HG03565 (cell line): ENCODE results near the gene GREB1.
"Not testable (repeated sequence)": the region's sequence is repeated elsewhere in the genome, so short reads cannot be mapped to it uniquely, and the experiment has no call there.

Experiments
- ATAC-seq: cut with Tn5 transposase; IDR thresholded peaks from one replicate; pipeline ENCODE4 v1.9.1; 2021; ENCODE audit warnings: mild to moderate bottlenecking, moderate library complexity; ENCODE audit not compliant: unreplicated experiment

The GREB1 gene

DNA sequence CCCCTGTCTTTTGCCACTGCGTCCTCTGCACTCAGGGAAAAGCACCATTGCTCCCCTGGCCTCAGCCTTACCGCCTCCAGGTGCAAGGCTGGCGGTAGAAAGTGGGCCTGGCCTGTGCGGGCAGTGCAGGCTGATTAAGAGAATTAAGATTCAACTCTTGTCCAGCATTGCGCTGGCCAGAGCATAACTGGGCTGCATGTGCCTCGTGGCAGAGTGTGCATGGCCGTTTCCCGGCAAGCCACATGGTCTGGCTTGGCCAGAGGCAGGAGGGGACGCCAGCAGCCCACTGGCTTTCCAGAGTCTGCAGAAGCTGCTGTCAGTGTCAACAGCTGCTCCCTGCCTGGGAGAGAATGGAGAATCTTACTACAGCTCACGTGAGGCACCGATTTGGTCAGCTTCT, 123.8 kb downstream of the GREB1 start:
- no peak for ATAC-seq

DNA sequence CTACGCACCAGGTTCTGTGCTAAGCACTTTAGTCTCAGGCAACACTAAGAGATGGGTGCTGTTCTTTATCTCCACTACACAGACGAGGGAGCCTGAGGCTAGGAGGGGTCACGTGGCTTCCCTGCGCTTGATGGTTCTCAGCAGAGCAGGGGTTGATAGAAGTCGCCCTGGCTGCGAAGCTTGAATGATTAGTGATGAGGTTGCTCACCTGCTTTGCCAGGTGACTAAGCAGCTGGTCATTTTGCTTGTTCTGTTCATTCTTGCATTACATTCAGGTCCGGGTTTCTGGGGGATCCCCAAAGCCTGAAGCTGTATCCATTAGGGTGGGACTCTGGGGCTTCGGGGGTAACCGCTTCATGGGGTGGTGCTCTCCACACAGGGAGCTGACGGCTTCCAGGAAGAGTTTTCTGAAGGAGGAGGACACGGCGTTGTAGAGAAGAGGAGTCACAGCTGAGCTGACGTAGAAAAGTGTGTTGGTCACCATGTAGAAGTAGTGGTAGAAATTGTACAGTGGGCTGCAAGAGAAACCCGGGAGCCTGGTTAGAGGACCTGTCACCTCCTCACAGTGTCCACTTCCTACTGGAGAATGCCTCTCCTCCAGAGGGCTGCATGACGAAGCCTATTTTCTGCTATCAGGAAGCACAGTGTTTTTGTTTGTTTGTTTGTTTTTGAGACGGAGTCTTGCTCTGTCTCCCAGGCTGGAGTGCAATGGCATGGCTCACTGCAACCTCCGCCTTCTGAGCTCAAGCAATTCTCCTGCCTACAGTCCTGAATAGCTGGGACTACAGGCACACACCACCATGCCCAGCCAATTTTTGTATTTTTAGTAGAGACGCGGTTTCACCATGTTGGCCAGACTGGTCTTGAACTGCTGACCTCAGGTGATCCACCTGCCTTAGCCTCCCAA, 124.6 kb downstream of the GREB1 start:
- no peak for ATAC-seq

DNA sequence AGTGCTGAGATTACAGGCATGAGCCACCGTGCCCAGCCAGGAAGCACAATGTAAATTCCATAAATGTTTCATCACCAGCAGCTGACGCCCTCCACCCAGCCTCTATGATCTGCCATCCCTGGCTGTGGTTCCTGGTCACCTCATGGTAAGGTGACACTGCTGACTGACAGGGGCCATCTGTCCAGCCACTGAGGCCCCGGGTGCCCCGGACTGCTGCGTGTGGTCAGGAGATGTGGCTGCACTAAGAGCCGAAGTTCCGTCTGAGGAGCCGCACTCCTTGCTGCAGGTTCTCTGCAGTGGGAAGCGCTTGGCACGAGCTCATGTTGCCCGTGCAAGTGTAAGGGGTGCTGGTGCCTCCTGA, 125.2 kb downstream of the GREB1 start:
- ATAC-seq: no peak

DNA sequence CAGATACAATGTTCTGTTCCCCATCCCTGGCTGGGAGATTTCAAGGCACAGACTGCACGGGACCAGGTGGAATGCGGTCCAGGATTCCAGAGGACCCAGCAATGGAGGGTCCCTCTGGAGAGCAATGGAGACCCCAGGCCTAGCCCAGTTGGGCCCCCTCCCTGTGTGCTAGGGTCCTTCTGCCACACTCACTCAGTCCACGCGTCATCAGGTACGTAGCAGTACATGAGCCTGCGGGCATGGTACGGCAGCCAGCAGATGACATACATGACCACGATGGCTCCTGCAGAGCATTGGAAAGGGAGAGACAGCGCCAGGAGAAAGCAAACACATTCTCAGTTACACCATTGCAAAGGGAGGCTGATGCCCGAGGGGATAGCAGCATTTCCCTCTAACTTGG, 126.0 kb downstream of the GREB1 start:
- ATAC-seq: no peak

DNA sequence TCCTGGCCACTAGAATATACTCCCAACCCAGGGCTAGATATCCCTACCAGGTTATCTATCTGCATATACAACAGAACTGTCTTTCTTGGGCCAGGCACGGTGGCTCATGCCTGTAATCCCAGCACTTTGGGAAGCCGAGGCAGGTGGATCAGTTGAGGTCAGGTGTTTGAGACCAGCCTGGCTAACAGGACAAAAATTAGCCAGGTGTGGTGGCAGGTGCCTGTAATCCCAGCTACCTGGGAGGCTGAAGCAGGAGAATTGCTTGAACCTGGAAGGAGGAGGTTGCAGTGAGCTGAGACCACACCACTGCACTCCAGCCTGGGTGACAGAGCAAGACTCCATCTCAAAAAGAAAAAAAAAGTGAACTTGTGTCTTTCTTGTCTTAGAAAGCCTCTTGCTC, 126.6 kb downstream of the GREB1 start:
- ATAC-seq: not testable (repeated sequence)

DNA sequence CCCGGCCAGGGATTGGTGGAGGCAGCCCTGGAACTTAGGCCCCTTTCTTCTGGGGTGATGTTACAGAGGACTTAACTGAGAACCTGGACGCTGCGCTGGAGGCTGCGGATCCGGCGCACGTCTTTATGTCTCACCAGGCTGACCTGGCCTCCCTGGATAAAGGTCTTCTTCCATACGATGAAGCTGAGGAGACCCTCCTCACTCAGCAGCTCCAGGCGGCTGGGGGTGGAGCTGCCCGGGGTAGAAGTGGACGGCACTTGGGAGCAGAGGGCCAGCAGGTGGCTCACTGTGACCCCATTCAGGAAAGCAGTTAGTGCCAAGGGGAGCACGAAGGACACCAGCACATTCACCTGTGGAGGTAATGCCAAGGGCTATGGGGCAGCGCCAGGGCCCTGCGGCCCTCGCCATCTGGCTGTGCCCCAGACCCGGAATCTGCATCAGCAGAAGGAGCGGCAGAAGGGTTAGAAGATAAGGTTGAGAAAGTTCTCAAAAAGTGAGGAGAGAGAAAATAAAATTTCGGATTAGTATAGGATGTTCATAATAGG, 128.1 kb downstream of the GREB1 start:
- ATAC-seq: no peak

DNA sequence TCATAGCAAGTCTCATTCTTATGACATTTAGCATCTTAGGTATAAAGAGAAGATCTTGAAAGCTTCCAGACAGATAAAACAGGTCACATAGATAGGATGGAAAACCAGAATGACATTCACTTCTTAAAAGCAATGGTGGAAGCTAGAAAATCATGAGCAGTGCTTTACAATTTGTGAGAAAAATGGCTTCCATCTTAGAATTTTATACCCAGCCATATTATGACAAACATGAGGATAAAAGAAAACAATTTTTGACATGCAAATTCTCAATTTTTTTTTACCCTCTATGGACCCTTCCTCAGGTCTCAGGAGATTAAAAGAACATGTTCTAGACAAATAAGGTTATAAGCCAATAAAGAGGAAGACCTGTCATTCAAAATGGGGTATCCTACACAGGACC, 129.0 kb downstream of the GREB1 start:
- no peak for ATAC-seq

DNA sequence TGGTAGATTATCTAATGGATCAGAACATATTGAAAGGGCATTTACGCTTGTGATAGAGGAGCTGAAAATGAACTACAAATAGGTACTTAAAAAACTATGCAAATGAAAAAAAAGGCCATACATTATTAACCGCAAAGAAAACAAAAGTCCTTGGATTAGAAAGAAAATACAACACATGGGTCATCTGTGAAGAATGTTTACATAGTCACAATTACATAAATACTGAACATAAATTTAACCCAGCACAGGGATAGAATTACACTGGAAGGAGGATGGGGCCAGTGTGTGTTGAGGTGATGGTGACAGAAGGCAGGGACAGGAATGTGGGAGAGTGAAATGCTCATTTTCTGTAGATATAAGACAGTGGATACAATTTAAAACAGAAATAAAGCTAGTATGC, 129.6 kb downstream of the GREB1 start:
- no peak for ATAC-seq

DNA sequence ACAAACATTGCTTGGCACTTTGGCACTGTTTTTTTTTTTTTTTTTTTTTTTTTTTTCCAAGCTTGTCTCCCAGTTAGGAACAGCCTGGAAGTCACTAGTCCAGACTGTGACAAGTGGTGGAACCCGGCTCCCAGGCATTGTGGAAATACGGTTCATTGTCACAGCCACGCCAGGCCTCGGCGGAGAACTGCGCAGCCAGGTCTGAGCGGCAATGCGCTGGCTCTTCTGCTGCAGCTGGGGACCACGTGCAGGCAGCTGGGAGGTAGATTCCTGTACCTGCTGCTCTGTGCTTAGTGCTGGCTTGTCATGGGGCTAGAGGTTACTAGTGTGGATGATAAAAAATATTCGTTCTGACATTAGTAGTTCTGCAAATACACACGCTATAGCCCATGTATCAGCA, 131.2 kb downstream of the GREB1 start:
- no peak for ATAC-seq

DNA sequence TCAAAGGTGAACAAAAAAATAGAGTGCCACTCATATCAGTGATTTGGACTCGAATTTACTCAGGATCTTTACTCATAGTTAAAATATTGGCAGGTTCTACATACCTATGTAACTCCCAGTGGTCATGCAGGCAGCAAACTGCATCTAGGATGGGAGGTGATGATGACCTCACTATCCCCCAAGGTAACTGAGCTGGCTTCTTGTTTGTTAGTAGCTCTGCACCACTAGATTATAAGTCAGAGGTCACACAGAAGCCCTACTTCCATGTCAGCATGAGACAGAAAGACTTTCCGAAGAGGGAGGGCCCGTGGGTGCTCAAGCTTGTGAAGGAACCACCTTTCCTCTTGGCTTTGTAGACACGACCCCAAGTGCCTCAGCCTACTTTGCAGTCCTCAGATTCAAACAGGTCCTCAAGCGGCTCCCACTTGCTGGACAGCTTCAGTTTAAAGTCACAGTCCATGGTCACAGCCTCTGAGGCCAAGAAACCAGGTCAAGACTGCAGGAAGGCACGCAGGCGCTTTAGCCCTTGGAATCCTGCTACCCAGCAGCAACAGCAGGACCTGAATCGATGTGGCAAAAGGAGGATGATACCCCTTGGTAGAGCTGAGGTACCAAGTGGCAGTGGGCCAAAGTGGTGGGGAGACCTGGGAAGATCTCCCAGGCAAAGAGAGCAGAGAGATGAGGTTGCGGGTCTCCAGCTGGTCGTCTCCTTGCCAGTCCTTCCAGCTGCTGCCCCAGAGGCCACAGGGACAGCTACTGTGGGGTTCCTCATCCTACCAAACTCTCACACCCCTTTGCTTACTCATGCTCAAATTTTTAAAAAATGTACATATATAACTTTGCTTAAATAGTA, 131.9 kb downstream of the GREB1 start:
- ATAC-seq: no peak

DNA sequence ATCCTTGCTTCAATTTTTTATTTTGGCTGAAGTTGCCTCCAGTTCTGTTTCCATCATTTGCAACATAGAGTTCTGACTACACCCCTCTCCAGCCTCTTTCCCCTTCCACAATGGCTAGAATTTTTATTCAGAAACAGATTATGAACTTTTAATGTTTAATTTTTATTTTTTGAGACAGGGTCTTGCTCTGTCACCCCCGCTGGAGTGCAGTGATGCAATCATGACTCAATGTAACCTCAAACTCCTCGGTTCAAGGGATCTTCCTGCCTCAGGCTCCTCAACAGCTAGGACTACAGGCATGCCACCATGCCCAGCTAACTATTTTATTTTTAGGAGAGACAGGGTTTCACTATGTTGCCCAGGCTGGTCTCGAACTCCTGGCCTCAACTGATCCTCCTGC, 133.3 kb downstream of the GREB1 start:
- ATAC-seq: no peak

DNA sequence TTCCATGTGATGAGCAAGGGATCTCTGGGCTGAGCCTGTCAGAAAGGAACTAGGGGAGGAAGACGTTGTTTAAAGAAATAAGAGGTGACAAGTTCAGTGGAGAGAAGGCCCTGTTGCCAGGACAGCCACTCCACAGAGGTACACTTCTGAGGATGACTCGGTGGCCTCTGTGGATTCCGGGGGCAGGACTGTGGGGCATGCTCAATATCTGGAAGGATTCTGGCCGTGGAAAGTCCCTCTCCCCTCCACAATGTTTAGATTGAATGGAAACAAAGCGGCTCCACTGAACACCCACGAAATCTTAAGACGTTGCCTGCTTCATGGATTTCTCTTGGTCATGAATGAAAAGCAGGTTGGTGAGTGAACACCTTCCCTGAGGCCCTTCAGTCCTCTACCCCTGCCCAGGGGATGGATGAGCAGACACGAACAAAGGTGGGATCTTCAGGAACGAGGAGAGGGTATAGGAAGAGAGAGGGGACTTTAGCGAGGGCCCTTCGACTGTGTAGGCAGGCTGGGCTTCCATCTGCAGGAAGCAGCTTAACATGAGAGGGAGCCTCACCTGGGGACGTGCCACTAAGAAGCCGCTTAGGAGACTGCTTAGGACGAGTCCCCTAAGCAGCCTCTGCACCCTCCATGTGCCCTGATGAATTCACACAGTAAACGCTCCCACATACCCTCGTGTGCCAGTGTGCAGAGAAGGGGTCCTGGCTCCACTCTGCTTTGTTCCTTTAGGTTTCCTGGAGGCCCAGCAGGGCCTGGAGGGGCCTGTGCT, 134.2 kb downstream of the GREB1 start:
- ATAC-seq: no peak

DNA sequence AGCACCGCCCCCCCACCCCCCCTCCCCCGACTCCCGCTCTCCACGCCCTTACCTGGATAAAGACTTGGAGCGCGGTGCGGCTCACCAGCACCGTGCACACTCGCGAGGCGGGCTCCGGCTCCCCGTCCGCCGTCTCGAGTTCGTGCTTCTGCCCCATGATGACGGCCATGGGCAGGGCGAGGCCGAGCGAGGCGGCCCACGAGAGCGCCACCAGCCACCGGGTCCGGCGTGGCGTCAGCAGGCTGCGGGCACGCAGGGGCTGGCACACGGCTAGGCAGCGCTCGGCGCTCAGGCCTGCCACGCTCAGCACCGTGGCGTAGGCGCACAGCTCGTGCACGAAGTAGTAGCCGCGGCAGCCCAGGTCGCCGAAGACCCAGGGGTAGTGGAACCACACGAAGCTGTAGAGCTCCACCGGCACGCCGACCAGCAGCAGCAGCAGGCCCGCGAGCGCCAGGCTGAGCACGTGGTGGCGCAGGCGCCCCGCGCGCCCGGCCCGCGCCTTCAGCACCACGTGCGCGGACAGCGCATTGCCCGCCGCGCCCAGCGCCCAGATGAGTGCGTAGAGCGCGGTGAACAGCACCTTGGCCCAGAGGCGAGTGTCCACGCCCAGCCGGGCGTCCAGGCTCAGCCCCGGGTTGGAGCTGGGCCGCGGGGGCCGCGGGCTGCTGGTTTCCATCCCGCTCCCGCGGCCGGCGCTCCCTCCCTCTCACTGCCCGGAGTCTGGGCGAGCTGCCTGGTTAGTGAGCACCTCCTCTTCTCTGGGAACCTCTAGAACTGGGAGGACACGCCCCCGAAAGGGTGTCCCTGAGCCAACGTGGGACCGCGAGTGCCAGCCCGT, 135.8 kb downstream of the GREB1 start, which contains the start of gene NTSR2:
NTSR2 (minus strand) TSS at position 742 of the 838 bp plus-strand sequence; CDS start at position 676, 66 bp downstream.
- ATAC-seq: no peak

DNA sequence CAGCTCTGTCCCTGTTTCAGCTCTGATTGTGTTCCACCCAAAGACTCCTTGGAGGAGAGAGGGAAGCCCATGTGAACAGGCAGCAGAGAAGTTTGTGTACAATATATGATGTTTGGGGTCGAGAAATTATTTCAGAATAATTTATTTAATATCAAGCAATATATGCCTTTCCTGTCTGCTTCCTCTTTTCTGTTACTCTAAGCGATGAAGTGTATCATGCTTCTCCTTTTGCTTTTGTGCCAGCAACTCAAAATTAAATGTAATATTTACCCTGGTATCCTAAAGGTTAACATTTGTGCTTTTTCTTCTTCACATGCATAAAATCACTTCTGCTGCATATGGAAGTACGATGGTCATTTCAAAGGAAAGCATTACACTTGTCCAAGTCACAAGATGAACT, 138.6 kb downstream of the GREB1 start:
- no peak for ATAC-seq

DNA sequence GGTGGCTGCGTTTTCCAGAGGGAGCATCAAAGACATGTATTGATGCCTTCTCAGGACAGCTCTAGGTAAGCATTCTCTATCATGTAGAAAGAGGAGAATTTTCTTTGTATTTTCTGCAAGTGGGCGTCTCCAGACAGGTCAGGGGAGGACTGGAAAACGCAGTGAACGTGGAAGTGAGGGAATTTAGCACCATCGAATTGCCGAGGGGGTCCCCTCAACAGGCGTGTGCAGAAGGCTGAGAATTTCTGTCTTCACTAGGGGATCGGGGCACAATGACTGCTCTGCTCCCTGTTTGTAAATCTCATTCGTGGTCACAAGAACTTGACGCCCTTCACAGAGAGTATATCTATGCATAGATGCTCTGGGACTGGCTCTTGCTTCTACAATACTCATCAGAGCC, 141.1 kb downstream of the GREB1 start:
- ATAC-seq: no peak

DNA sequence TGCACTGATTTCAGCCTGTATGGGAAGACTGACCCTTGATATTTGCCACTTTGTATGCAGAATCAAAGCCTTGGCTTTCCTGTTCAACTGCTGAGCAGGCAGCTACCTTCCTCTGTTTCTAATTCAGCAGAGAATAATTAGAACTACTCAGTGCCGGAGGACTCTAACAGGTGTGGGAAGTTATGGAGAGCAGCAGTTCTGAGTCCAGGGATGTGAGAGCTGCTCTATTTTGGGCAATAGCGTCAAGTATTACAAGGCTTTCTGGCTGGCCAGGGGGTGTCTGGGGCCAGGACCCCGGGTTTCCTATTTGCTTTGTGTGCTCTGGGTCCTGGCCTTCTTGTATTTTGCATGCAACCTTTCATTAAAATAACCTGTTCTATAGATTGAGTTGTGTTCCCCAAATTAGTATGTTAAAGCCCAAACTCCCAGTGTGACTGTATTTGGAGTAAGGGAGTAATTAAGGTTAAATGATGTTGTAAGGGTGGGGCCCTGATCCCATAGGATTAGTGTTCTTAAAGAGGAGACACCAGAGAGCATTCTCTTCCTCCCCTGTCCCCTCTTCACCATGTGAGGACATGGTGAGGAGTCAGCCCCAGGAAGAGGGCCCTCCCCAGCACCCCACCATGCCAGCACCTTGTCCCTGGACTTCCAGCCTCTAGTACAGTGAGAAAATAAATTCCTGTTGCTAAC, 141.7 kb downstream of the GREB1 start:
- no peak for ATAC-seq

DNA sequence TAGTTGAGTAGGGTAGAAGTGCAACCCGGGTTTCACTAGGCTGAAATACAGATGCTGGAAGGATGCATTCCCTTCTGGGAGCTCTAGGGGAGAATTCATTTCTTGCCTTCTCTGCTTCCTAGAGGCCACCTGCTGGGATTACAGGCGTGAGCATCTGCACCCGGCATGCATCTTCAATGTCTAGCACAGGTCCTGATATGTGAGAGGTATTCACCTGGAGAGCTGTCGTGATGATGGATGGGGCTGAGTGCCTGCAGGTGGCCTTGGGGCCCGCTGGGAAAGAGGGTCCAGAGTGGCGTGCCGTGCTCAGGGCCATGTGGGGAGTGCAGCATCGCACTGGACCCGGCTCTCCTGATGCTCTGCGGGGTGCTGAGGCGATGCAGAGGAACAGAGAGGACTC, 142.8 kb downstream of the GREB1 start:
- ATAC-seq: no peak

DNA sequence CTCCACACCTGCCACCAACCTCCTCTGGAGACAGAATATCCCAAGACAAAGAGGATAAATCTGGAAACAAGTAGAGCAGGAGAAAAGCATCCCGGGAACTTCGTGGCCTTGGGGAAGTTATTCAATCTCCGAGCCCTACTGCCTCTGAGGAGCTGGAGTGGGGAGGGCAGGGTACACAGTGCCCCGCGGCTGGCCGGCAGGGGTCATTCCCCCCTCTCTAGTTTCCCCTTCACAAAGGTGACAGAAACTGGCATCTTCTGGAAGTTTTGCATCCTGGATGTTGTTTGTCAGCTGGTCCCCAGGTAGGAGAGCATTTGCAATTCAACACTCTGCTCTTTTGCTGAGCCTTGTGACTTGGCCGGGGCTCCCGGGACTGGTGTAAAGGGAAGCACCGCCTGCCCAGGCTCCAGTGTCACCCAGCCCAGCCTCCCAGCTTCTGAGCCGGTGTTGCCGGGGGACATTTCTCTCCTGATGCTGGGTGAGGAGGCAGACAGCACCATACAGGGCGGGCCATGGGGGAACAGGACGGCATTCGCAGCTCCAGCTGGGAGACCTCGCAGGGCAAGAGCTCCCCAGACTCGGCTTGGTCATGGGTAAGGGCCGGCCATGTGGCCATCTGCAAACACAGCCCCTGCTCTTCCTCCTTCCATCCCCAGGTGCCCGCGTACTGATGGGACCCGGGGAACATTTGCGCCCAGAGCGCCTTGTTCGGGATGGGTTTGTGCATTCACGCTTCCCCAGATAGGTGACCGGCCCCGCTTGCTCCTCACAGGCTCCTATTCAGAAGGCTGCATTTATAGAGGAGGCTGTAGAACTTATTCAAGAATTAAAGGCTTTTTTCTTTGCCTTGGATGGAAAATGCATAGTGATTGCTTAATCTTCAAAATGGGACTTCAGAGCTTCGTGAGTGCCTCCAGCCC, 143.6 kb downstream of the GREB1 start:
- ATAC-seq: no peak
